Tibial artery (tissue), 4 donors: Measurements from ENCODE around the gene LRPAP1.
"Not testable (repeated sequence)": the region's sequence is repeated elsewhere in the genome, so short reads cannot be mapped to it uniquely, and the experiment has no call there.

Experiments used
- DNase-seq, 2 donors: peaks; one replicate each; pipeline ENCODE4 v3.0.0-alpha.2; 2019
- H3K27ac ChIP-seq, 2 donors: fragments of 200-600 bp; sonication (generic) in 1 of 2; 1 replicate in 1 of 2; 2 replicates in 1 of 2; pipeline ENCODE4 v1.5.1; 2018 to 2019; ENCODE audit warnings: mild to moderate bottlenecking in 1 of 2
- H3K27me3 ChIP-seq, 2 donors: fragments of 200-600 bp; sonication (generic) in 1 of 2; one replicate each; pipeline versions ENCODE4 v1.5.1 to v1.6.0; 2016 to 2019
- H3K36me3 ChIP-seq, 3 donors: fragments of 200-600 bp; sonication (generic) in 2 of 3; one replicate each; pipeline ENCODE4 v1.5.1; 2016 to 2019; ENCODE audit warnings: mild to moderate bottlenecking in 2 of 3
- H3K4me1 ChIP-seq, 4 donors: fragments of 200-600 bp; sonication (generic) in 2 of 4; 1 replicate in 3 of 4; 2 replicates in 1 of 4; pipeline ENCODE4 v1.5.1; 2016 to 2019
- H3K4me3 ChIP-seq, 2 donors: fragments of 200-600 bp; sonication (generic) in 1 of 2; 1 replicate in 1 of 2; 2 replicates in 1 of 2; pipeline ENCODE4 v1.5.1; 2018 to 2019; ENCODE audit warnings: mild to moderate bottlenecking in 2 of 2
- H3K9me3 ChIP-seq, 3 donors: fragments of 200-600 bp; sonication (generic) in 1 of 3; one replicate each; pipeline ENCODE4 v1.5.1; 2016 to 2019
- intact Hi-C: fragments of 100-400 bp; cut with DNase I; formaldehyde crosslinking; loops from one replicate; pipeline ENCODE4 v1.15.0; 2023; ENCODE audit warnings: low total_unique reads
- TF ChIP-seq, protein P1 (sequence below), 2 experiments: fragments of 200-600 bp in 1 of 2; fragments of 450-650 bp in 1 of 2; IDR thresholded peaks; one replicate each; pipeline ENCODE4 v1.5.1; 2017 to 2019; ENCODE audit warnings: antibody characterized with exemption in 2 of 2, mild to moderate bottlenecking in 1 of 2, moderate library complexity in 1 of 2

The LRPAP1 gene

GRCh38 chr4:3563403-3563802 lies 31.2 kb upstream of the LRPAP1 start:
- peak in 1 of 2 donors; percentile 33 for DNase-seq
- Histone ChIP-seq H3K4me3 (no peak overlapping the region), H3K27me3 (peaks cover 0 to 4% of the 10 kb centered on the region in 2 donors), H3K27ac (no peak overlapping the region), H3K4me1 (no peaks in the 10 kb centered on the region), H3K36me3 (no peaks in the 10 kb centered on the region), H3K9me3 (no peaks in the 10 kb centered on the region)
- TF ChIP-seq, protein P1, sequence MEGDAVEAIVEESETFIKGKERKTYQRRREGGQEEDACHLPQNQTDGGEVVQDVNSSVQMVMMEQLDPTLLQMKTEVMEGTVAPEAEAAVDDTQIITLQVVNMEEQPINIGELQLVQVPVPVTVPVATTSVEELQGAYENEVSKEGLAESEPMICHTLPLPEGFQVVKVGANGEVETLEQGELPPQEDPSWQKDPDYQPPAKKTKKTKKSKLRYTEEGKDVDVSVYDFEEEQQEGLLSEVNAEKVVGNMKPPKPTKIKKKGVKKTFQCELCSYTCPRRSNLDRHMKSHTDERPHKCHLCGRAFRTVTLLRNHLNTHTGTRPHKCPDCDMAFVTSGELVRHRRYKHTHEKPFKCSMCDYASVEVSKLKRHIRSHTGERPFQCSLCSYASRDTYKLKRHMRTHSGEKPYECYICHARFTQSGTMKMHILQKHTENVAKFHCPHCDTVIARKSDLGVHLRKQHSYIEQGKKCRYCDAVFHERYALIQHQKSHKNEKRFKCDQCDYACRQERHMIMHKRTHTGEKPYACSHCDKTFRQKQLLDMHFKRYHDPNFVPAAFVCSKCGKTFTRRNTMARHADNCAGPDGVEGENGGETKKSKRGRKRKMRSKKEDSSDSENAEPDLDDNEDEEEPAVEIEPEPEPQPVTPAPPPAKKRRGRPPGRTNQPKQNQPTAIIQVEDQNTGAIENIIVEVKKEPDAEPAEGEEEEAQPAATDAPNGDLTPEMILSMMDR (IDR thresholded peaks at IDR 0.05), result no peak
- intact Hi-C loops, result loop anchor here (10.0 kb wide), 1 partner anchor 311 kb away; no protein-coding TSS in a partner anchor

GRCh38 chr4:3562127-3562526 lies 29.9 kb upstream of the LRPAP1 start:
- H3K27me3 ChIP-seq, H3K4me3 ChIP-seq, H3K36me3 ChIP-seq, H3K27ac ChIP-seq, H3K9me3 ChIP-seq, H3K4me1 ChIP-seq: not testable (repeated sequence)
- intact Hi-C loops, result loop anchor here (10.0 kb wide), 1 partner anchor 313 kb away; no protein-coding TSS in a partner anchor
- DNase-seq, result peak in 1 of 2 donors; percentile 20

DNA sequence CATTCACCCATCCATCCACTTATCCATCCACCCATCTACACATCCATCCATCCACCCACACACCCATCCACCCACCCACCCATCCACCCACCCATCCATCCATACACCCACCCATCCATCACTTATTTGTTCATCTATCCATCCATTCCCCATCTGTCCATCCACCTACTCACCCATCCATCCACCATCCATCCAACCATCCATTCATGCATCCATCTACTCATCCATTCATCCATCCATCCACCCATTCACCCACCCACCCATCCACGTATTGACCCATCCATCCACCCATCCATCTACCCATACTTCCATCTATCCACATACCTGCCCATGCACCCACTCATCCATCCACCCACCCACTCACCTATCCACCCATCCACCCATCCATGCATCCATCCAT lies 28.2 kb upstream of the LRPAP1 start:
- not testable (repeated sequence) for H3K4me1 ChIP-seq, H3K27ac ChIP-seq, H3K36me3 ChIP-seq, H3K4me3 ChIP-seq, DNase-seq, H3K27me3 ChIP-seq, H3K9me3 ChIP-seq
- intact Hi-C loops, result loop anchor here (10.0 kb wide), 1 partner anchor 314 kb away; no protein-coding TSS in a partner anchor

- H3K9me3 ChIP-seq, DNase-seq, H3K27me3 ChIP-seq, H3K27ac ChIP-seq, H3K36me3 ChIP-seq, H3K4me1 ChIP-seq, H3K4me3 ChIP-seq: not testable (repeated sequence)
- intact Hi-C loops, result loop anchor here (10.0 kb wide), 1 partner anchor 315 kb away; no protein-coding TSS in a partner anchor
These were observed 27.4 kb upstream of the LRPAP1 start for GRCh38 chr4:3559381-3560290.

DNA sequence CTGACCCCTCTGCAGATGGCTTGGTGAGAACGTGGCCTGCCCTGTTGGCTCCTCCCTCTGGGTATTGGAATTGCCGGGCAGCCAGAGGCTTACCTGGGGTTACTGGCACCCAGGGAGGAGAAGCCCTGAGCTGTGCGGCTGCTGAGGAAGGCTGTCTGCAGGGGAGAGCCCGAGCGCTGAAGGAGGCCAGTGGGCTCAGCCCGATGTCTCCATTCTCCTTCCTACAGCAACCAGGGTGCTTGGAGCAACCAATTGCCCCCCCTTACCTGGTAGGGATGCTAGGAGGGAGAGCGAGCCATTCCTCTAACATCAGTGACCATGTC lies 26.3 kb upstream of the LRPAP1 start:
- H3K27me3 ChIP-seq, H3K27ac ChIP-seq, H3K4me3 ChIP-seq, H3K36me3 ChIP-seq, H3K9me3 ChIP-seq, intact Hi-C loops, H3K4me1 ChIP-seq: not testable (repeated sequence)
- peak in 1 of 2 donors; percentile 27 for DNase-seq

DNA sequence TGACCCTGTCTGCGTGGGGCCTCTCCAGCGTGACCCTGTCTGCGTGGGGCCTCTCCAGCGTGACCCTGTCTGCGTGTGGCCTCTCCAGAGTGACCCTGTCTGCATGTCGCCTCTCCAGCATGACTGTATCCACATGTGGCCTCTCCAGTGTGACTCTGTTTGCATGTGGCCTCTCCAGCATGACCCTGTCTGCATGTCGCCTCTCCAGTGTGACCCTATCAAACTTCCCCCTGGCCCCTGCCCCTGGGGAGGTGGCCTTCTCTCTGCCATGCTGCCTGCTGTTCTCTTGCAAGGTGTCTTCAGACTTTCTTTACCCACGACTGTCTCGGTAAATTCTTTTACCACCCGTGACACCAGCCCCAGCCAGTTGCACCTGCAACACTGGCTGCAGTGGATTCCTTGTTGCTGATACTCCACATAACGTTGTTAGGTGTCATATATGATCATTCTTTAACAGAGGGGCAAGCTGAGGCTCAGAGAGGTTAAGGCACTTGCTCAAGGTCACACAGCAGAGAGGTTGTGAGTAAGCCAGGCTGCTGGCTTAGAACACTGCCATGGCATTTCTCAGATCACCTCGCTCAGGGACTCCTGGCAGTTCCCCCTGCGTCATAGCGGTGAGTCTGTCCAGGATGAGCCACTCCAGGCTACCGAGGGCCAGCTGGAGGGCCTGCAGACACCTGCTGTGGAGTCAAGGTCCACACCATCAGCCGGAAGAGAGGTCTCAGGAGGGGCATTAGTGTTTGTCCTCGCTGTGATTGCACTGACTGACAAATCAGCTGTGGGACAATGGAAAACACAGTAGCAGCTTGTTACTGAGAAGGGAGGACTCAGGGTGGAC lies 25.7 kb upstream of the LRPAP1 start:
- intact Hi-C loops, H3K27ac ChIP-seq, H3K4me1 ChIP-seq, H3K9me3 ChIP-seq, H3K36me3 ChIP-seq, H3K27me3 ChIP-seq, H3K4me3 ChIP-seq: not testable (repeated sequence)
- DNase-seq, result peak in 1 of 2 donors; percentile 43

DNA sequence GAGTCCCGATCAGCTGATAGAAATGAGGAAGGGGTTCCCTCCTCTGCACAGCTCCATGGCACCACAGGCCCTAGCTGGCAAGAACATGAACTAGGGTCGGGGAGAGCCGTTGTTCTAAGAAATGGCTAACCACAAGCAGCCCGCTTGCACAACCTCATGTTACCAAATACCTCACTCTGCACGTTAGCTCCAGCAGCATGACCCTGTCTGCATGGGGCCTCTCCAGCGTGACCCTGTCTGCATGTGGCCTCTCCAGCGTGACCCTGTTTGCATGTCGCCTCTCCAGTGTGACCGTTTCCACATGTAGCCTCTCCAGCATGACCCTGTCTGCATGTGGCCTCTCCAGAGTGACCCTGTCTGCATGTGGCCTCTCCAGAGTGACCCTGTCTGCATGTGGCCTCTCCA lies 24.9 kb upstream of the LRPAP1 start:
- H3K9me3 ChIP-seq, H3K27me3 ChIP-seq, H3K36me3 ChIP-seq, H3K4me3 ChIP-seq, H3K4me1 ChIP-seq, intact Hi-C loops, H3K27ac ChIP-seq: not testable (repeated sequence)
- peak in 1 of 2 donors; percentile 64 for DNase-seq

DNA sequence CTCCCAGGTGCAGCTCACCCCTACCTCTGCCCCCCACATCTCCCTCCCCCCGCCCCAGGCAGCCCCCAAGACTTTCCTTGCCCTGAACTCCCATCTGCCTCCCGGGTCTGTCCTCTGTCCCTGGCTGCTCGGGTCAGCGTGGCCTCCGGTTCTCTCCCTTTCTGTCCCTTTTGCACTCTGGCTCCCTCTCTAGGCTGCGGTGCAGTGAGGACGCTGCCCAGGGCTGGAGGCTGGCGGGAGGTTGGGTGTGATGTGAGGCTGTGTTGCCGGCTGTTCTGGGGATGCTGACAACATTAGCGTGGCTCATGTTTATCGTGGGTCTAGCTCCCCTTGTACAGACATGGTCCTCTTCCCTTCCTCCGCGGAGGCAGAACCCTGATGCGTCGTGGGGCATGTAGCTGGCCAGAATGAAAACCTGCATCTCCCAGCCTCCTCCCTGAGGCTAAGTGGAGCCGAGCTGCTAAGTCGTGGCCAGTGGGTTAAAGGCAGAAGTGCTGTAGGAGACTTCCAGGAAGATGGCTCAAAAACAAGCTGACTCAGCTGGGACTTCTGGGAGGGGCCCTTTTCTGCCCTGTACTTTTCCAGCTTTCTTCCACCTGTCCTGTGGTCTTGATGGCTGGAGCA lies 24.1 kb upstream of the LRPAP1 start:
- H3K27me3 ChIP-seq, H3K27ac ChIP-seq, H3K9me3 ChIP-seq, H3K36me3 ChIP-seq, H3K4me1 ChIP-seq, H3K4me3 ChIP-seq, intact Hi-C loops: not testable (repeated sequence)
- peak in 1 of 2 donors; percentile 29 for DNase-seq

DNA sequence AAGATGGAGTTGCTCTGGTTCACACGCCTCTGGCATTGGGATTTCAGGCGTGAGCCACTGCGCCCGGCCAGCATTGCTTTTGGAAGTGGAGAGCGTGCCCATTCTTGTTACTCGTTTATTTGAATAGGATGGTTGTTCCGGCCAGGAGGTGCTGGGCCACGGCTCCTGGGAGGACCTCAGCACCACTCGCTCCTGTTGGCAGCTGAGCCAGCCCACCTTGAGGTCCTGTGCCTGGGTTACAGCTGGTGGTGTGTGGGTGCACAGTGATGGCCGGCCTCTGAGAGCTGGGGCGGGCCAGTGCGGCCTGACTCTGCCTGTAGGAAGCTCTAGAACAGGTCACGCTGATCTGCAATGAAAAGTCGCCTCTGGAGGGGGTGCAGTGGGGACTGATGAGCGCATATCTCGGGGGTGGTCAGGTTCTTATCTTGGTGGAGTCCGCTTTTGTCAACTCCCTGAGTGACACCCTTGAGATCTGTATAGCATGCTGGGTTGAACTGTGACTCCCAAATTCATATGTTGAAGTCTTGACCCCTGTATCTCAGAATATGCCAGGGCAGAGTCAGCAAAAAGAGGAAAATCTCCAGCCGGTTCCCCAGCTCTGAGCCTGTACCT lies 23.3 kb upstream of the LRPAP1 start:
- H3K4me3 ChIP-seq, intact Hi-C loops, H3K36me3 ChIP-seq, H3K4me1 ChIP-seq, H3K27me3 ChIP-seq, H3K27ac ChIP-seq, H3K9me3 ChIP-seq: not testable (repeated sequence)
- peak in 1 of 2 donors; percentile 42 for DNase-seq

GRCh38 chr4:3551366-3551765 lies 19.1 kb upstream of the LRPAP1 start:
- peak in 1 of 2 donors; percentile 49 for DNase-seq
- H3K4me1 ChIP-seq, H3K9me3 ChIP-seq, H3K27me3 ChIP-seq, H3K4me3 ChIP-seq, H3K27ac ChIP-seq, H3K36me3 ChIP-seq, intact Hi-C loops: not testable (repeated sequence)

DNA sequence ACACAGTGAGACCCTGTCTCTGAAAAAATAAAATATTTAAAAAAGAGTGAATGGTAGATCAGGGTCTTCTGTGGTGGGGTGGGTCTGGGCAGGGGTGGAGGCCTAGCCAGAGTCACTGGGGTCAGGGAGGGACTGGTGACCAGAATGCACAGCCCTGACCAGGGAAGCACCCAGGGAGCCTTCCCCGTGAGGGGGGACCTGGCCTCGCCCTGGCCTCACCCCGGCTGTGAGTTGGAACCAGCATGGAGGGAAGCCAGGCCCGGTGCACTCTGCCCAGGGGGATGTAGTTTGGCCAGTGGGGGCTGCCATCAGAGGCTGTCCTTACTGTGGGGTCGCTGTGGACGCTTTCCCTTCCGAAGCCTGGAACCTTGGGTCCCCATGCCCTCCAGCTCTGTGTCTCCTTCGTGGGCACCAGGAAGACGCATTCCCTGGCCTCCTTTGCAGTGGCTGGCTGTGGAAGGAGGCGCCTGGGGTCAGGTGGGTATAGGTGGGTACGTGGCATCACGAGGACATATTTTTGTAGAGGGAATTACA lies 18.6 kb upstream of the LRPAP1 start:
- H3K27me3 ChIP-seq, H3K36me3 ChIP-seq, intact Hi-C loops, H3K4me1 ChIP-seq, H3K9me3 ChIP-seq, H3K27ac ChIP-seq, H3K4me3 ChIP-seq: not testable (repeated sequence)
- peak in 1 of 2 donors; percentile 51 for DNase-seq

DNA sequence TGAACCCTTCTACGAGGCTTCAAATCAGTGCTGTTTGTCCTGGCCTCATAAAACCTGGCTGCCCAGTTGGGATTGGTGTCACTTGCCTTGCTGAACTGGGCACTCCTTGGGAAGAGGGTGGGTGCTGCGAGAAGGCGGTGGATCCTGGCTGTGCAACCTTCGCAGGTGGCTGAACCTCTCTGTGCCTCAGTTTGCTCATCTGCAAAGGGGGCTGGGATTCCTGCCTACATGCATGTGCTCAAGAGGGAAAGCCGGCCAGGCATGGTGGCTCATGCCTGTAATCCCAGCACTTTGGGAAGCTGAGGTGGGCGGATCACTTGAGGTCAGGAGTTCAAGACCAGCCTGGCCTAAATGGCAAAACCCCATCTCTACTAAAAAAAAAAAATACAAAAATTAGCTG lies 17.8 kb upstream of the LRPAP1 start:
- H3K27ac ChIP-seq, H3K36me3 ChIP-seq, H3K4me1 ChIP-seq, H3K9me3 ChIP-seq, H3K27me3 ChIP-seq, intact Hi-C loops, H3K4me3 ChIP-seq: not testable (repeated sequence)
- peak in 1 of 2 donors; percentile 41 for DNase-seq
